Stimulated activated naive CD8-positive, alpha-beta T cell treated with anti-CD3 and anti-CD28 coated beads, Interleukin-15, Interleukin-2, amounts not matched to agents 100 U/mL and 50 U/mL, for 24 hours (primary cell): Measurements from ENCODE around the gene ZAP70.

Experiments used
- ATAC-seq: fragments of 150-1000 bp; cut with Tn5 transposase; one replicate; pipeline ENCODE4 v1.10.0; 2021
- DNase-seq: peaks from one replicate; pipeline ENCODE4 v3.0.0; 2021

ZAP70 gene

DNA sequence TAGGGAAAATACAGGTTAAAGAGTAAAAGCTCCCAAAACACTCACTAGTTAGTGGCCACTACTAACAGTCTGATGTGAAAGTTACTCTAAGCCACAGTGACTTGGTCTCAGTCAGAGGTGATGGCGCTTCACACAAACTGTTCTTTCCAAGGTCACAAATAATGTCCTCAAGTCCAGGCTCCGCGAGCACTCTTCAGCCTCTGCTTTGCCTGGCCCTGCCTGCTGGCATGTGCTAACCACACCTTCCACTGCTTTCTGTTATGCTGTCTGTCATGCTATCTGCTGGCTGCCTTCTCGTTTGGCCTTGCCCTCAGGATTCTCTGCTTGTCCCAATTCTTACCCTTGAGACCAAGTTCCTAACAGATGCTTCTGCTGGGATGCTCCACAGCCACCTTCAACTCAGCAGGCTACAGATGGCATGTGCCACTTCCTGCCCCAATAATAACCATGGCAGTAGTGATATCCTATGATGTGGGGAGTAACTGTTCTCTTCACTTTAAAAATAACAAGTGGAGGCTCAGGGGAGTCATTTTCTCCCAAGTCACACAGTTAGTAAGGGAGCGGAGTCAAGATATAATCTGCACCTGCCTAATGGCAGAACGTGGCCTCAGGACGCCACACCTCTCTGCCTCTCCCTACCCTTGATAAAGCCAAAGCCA, 75.7 kb downstream of the ZAP70 start:
- DNase-seq: no peak
- ATAC-seq: no peak
